Measurements from ENCODE around the gene PCDHA13. TPM values are rescaled to one million over a fixed set of nuclear protein-coding genes. Genes with fewer than 3 reads are reported as not detected.
"Not testable (repeated sequence)": the region's sequence is repeated elsewhere in the genome, so short reads cannot be mapped to it uniquely, and the experiment has no call there.

Gene PCDHA13
- total RNA-seq, 1 donor from 2014 or later = not detected

- intact Hi-C loops (cut with micrococcal nuclease) = loop anchor here (10.0 kb wide), 1 partner anchor 496 kb away; the partner anchor contains the start of gene PCDHGA5
These were observed 13.0 kb upstream of the PCDHA13 start, which contains the start of gene PCDHA11 for GRCh38 chr5:140868721-140869554. TSS of gene PCDHA11 (plus strand) at chr5:140868957. CDS start at chr5:140869104, 147 bp downstream.

GRCh38 chr5:140869555-140869886, 12.4 kb upstream of the PCDHA13 start:
- intact Hi-C loops (cut with micrococcal nuclease) = loop anchor here (10.0 kb wide), 1 partner anchor 495 kb away; the partner anchor contains the start of gene PCDHGA5

GRCh38 chr5:140870221-140871201, 11.4 kb upstream of the PCDHA13 start:
- intact Hi-C loops (cut with micrococcal nuclease) = no loop called here

- intact Hi-C loops (cut with micrococcal nuclease) = no loop called here
These were observed 6.5 kb upstream of the PCDHA13 start, which contains the start of gene PCDHA12 for GRCh38 chr5:140875085-140876065. TSS of gene PCDHA12 (plus strand) at chr5:140875308. CDS start at chr5:140875473, 165 bp downstream.

GRCh38 chr5:140876541-140877261, 5.2 kb upstream of the PCDHA13 start:
- intact Hi-C loops (cut with micrococcal nuclease) = not testable (repeated sequence)

GRCh38 chr5:140877262-140877581, 4.7 kb upstream of the PCDHA13 start:
- intact Hi-C loops (cut with micrococcal nuclease) = no loop called here

- intact Hi-C loops (cut with micrococcal nuclease) = loop anchor here (5.0 to 10.0 kb wide), 2 partner anchors 90 to 272 kb away; partner anchors contain the start of genes PCDHA2 and PCDHB6
These were observed 621 bp downstream of the PCDHA13 start for GRCh38 chr5:140882591-140882899.

GRCh38 chr5:140883373-140883772, 1.4 kb downstream of the PCDHA13 start:
- intact Hi-C loops (cut with micrococcal nuclease) = loop anchor here (5.0 to 10.0 kb wide), 2 partner anchors 91 to 271 kb away; partner anchors contain the start of genes PCDHA2 and PCDHB6

GRCh38 chr5:140883927-140884697, 2.2 kb downstream of the PCDHA13 start:
- intact Hi-C loops (cut with micrococcal nuclease) = loop anchor here (5.0 to 10.0 kb wide), 2 partner anchors 92 to 271 kb away; partner anchors contain the start of genes PCDHA2 and PCDHB6

- intact Hi-C loops (cut with micrococcal nuclease) = no loop called here
These were observed 34.4 kb downstream of the PCDHA13 start for GRCh38 chr5:140916325-140916724.

- intact Hi-C loops (cut with micrococcal nuclease) = no loop called here
These were observed 41.7 kb downstream of the PCDHA13 start for GRCh38 chr5:140923601-140924000.

- intact Hi-C loops (cut with micrococcal nuclease) = no loop called here
These were observed 44.0 kb downstream of the PCDHA13 start, which contains the start of gene PCDHAC1 for GRCh38 chr5:140925806-140926442. TSS of gene PCDHAC1 (plus strand) at chr5:140926299. CDS start at chr5:140926893, 594 bp downstream.

GRCh38 chr5:140926443-140927227, 44.7 kb downstream of the PCDHA13 start:
- intact Hi-C loops (cut with micrococcal nuclease) = no loop called here

- intact Hi-C loops (cut with micrococcal nuclease) = no loop called here
These were observed 45.3 kb downstream of the PCDHA13 start for GRCh38 chr5:140927228-140927573.

All from T-helper 1 cell treated with Interleukin-12 subunit alpha and Interleukin-12 subunit beta and Interleukin-4 antibody, amounts not matched to agents 30 ng/mL and 1 ng/mL, for 36 hours (primary cell).